K562 (cell line): ENCODE results near the gene OXSR1. TPM values are rescaled to one million over a fixed set of nuclear protein-coding genes. Genes with fewer than 3 reads are reported as not detected.

Experiments used
- CBFA2T2 ChIP-seq: fragments of 450-650 bp; conservative IDR thresholded peaks from 2 replicates; pipeline ENCODE4 v1.6.1; 2017; ENCODE audit warnings: mild to moderate bottlenecking
- NFXL1 ChIP-seq: fragments of 450-650 bp; formaldehyde crosslinking; IDR thresholded peaks from 2 replicates; pipeline ENCODE4 v1.4.0; 2021; ENCODE audit warnings: mild to moderate bottlenecking
- OTX1 ChIP-seq: fragments of 450-650 bp; formaldehyde crosslinking; IDR thresholded peaks from 2 replicates; pipeline ENCODE4 v1.4.0; 2022; ENCODE audit warnings: mild to moderate bottlenecking
- SETDB1 ChIP-seq: IDR thresholded peaks from one replicate; pipeline ENCODE4 v1.6.1; 2012; ENCODE audit warnings: low read length, control low read depth, inconsistent platforms
- SIRT6 ChIP-seq: IDR thresholded peaks from one replicate; pipeline ENCODE4 v1.6.1; 2012; ENCODE audit warnings: low read depth, mild to moderate bottlenecking, control low read depth, inconsistent platforms, low read length, moderate library complexity
- SMAD2 ChIP-seq: fragments of 150-350 bp; IDR thresholded peaks from 2 replicates; pipeline ENCODE4 v1.6.1; 2014; ENCODE audit warnings: low read depth, mild to moderate bottlenecking, low read length
- SMARCB1 ChIP-seq: IDR thresholded peaks from 2 replicates; pipeline ENCODE4 v1.6.1; 2011; ENCODE audit warnings: improper control_type of control experiment, low read depth; ENCODE audit not compliant: insufficient read length
- UBTF ChIP-seq, 2 experiments: IDR thresholded peaks; 2 replicates each; pipeline ENCODE4 v1.6.1; 2012; ENCODE audit warnings: improper control_type of control experiment in 2 of 2, low read depth in 2 of 2, low read length in 2 of 2, borderline replicate concordance in 1 of 2
- ZNF311 ChIP-seq: fragments of 250-450 bp; sonication (Bioruptor Pico); IDR thresholded peaks from 2 replicates; pipeline ENCODE4 v1.4.0; 2020; ENCODE audit warnings: mild to moderate bottlenecking, moderate library complexity
- polyA plus RNA-seq, 8 experiments: library from polyadenylated mRNA; depleted of rRNA in 4 of 8; stranded (reverse) in 5 of 8; unstranded in 3 of 8; fragments of >200 nt; fragmentation: Nextera tagmentation in 2 of 8; fragmentation: Illumina TruSeq in 1 of 8; extraction: Ambion mirVana in 2 of 8; extraction: Trizol in 1 of 8; gene quantifications; 2 replicates each; pipeline versions ENCODE4 v1.2.1 to v1.2.3, GENCODE V29; 2011 to 2014; ENCODE audit warnings: inconsistent platforms in 1 of 8, missing spikeins in 1 of 8
- total RNA-seq, 7 experiments: library from RNA; depleted of rRNA in 6 of 7; stranded (reverse); fragments of >200 nt in 6 of 7; fragmentation: Illumina TruSeq in 2 of 7; extraction: Trizol in 2 of 7; gene quantifications; 2 replicates each; pipeline versions ENCODE4 v1.2.1 to v1.2.3, GENCODE V29; 2011 to 2021; ENCODE audit warnings: low replicate concordance in 1 of 7
- TF ChIP-seq, protein P1 (sequence below): fragments of 250-450 bp; sonication (Bioruptor Pico); IDR thresholded peaks from 2 replicates; pipeline ENCODE4 v1.5.0; 2020; ENCODE audit warnings: mild to moderate bottlenecking
- TF ChIP-seq, protein P2 (sequence below): fragments of 450-650 bp; IDR thresholded peaks from 2 replicates; pipeline ENCODE4 v1.6.1; 2016; ENCODE audit warnings: mild to moderate bottlenecking, moderate library complexity

OXSR1 gene
- total and polyA plus RNA-seq, 9 of the 15 experiments (the other 6 are each of a cell fraction or from before 2014, with no cell fraction given), result 15.7 to 87.6 (median 48.7) TPM

GRCh38 chr3:38136393-38136776 is 29.0 kb upstream of the OXSR1 start (continued):
- TF ChIP-seq SIRT6, result no peak
- TF ChIP-seq CBFA2T2, result no peak
- 0 out of 2 replicates have a peak, but pooled peaks have one; percentile 9 for TF ChIP-seq OTX1 (CRISPR knock-in tag)
- 0 out of 2 replicates have a peak, but pooled peaks have one; percentile 18 for TF ChIP-seq ZNF311 (CRISPR knock-in tag)
- TF ChIP-seq SMARCB1, result no peak
- TF ChIP-seq NFXL1 (CRISPR knock-in tag), result no peak
- TF ChIP-seq, protein P1, sequence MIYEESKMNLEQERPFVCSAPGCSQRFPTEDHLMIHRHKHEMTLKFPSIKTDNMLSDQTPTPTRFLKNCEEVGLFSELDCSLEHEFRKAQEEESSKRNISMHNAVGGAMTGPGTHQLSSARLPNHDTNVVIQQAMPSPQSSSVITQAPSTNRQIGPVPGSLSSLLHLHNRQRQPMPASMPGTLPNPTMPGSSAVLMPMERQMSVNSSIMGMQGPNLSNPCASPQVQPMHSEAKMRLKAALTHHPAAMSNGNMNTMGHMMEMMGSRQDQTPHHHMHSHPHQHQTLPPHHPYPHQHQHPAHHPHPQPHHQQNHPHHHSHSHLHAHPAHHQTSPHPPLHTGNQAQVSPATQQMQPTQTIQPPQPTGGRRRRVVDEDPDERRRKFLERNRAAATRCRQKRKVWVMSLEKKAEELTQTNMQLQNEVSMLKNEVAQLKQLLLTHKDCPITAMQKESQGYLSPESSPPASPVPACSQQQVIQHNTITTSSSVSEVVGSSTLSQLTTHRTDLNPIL (CRISPR knock-in tag), result no peak
- TF ChIP-seq, protein P2, sequence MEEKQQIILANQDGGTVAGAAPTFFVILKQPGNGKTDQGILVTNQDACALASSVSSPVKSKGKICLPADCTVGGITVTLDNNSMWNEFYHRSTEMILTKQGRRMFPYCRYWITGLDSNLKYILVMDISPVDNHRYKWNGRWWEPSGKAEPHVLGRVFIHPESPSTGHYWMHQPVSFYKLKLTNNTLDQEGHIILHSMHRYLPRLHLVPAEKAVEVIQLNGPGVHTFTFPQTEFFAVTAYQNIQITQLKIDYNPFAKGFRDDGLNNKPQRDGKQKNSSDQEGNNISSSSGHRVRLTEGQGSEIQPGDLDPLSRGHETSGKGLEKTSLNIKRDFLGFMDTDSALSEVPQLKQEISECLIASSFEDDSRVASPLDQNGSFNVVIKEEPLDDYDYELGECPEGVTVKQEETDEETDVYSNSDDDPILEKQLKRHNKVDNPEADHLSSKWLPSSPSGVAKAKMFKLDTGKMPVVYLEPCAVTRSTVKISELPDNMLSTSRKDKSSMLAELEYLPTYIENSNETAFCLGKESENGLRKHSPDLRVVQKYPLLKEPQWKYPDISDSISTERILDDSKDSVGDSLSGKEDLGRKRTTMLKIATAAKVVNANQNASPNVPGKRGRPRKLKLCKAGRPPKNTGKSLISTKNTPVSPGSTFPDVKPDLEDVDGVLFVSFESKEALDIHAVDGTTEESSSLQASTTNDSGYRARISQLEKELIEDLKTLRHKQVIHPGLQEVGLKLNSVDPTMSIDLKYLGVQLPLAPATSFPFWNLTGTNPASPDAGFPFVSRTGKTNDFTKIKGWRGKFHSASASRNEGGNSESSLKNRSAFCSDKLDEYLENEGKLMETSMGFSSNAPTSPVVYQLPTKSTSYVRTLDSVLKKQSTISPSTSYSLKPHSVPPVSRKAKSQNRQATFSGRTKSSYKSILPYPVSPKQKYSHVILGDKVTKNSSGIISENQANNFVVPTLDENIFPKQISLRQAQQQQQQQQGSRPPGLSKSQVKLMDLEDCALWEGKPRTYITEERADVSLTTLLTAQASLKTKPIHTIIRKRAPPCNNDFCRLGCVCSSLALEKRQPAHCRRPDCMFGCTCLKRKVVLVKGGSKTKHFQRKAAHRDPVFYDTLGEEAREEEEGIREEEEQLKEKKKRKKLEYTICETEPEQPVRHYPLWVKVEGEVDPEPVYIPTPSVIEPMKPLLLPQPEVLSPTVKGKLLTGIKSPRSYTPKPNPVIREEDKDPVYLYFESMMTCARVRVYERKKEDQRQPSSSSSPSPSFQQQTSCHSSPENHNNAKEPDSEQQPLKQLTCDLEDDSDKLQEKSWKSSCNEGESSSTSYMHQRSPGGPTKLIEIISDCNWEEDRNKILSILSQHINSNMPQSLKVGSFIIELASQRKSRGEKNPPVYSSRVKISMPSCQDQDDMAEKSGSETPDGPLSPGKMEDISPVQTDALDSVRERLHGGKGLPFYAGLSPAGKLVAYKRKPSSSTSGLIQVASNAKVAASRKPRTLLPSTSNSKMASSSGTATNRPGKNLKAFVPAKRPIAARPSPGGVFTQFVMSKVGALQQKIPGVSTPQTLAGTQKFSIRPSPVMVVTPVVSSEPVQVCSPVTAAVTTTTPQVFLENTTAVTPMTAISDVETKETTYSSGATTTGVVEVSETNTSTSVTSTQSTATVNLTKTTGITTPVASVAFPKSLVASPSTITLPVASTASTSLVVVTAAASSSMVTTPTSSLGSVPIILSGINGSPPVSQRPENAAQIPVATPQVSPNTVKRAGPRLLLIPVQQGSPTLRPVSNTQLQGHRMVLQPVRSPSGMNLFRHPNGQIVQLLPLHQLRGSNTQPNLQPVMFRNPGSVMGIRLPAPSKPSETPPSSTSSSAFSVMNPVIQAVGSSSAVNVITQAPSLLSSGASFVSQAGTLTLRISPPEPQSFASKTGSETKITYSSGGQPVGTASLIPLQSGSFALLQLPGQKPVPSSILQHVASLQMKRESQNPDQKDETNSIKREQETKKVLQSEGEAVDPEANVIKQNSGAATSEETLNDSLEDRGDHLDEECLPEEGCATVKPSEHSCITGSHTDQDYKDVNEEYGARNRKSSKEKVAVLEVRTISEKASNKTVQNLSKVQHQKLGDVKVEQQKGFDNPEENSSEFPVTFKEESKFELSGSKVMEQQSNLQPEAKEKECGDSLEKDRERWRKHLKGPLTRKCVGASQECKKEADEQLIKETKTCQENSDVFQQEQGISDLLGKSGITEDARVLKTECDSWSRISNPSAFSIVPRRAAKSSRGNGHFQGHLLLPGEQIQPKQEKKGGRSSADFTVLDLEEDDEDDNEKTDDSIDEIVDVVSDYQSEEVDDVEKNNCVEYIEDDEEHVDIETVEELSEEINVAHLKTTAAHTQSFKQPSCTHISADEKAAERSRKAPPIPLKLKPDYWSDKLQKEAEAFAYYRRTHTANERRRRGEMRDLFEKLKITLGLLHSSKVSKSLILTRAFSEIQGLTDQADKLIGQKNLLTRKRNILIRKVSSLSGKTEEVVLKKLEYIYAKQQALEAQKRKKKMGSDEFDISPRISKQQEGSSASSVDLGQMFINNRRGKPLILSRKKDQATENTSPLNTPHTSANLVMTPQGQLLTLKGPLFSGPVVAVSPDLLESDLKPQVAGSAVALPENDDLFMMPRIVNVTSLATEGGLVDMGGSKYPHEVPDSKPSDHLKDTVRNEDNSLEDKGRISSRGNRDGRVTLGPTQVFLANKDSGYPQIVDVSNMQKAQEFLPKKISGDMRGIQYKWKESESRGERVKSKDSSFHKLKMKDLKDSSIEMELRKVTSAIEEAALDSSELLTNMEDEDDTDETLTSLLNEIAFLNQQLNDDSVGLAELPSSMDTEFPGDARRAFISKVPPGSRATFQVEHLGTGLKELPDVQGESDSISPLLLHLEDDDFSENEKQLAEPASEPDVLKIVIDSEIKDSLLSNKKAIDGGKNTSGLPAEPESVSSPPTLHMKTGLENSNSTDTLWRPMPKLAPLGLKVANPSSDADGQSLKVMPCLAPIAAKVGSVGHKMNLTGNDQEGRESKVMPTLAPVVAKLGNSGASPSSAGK, result no peak
- TF ChIP-seq UBTF (IDR thresholded peaks at IDR 0.05; ENCODE audit: borderline replicate concordance in 1 of 2, low read depth in 2 of 2, low read length in 2 of 2), result no peak
- TF ChIP-seq SETDB1, result no peak
- no peak for TF ChIP-seq SMAD2
